Nephron progenitor cell (in vitro differentiated cells): ENCODE measurements around the gene JTB.

ENCODE experiments used
- DNase-seq: peaks from one replicate; pipeline ENCODE4 v3.0.0; 2021
- H3K27ac Mint-ChIP-seq: 2 replicates; pipeline ENCODE4 v1.8.0; 2021; ENCODE audit warnings: mild to moderate bottlenecking, moderate library complexity, mixed read lengths
- H3K27me3 Mint-ChIP-seq: 2 replicates; pipeline ENCODE4 v1.8.0; 2021; ENCODE audit warnings: mild to moderate bottlenecking, low read depth, mixed read lengths; ENCODE audit not compliant: poor library complexity
- H3K36me3 Mint-ChIP-seq: 2 replicates; pipeline ENCODE4 v1.8.0; 2021; ENCODE audit warnings: low read depth, mixed read lengths
- H3K4me1 Mint-ChIP-seq: 2 replicates; pipeline ENCODE4 v1.8.0; 2021; ENCODE audit warnings: mixed read lengths
- H3K4me3 Mint-ChIP-seq: 2 replicates; pipeline ENCODE4 v1.8.0; 2021; ENCODE audit warnings: mild to moderate bottlenecking, moderate library complexity, mixed read lengths
- H3K9me3 Mint-ChIP-seq: 2 replicates; pipeline ENCODE4 v1.8.0; 2021; ENCODE audit warnings: mild to moderate bottlenecking, moderate library complexity, mixed read lengths
- CTCF ChIP-seq: fragments of 200-600 bp; sonication (generic); IDR thresholded peaks from 2 replicates; pipeline ENCODE4 v1.5.0; 2021; ENCODE audit warnings: antibody characterized with exemption

Gene JTB

DNA sequence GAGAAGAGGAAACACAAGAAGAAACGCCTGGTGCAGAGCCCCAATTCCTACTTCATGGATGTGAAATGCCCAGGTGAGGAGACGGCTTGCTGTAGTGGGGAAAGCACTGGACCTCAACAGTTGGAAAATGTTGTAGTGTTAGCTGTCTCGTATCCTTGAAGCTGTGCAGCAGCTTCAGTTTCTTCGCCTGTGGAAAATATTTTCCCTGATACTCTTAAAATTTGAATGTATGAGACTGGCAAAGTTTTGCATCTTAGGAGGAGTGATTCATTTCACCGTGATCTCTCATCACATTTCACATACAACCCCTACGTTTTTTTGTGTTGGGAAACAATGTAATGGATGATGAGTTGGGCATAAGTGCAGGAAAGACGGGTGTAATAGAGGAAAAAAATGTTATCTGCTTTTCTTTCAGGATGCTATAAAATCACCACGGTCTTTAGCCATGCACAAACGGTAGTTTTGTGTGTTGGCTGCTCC lies 13.7 kb upstream of the JTB start:
- peak overlapping the region; percentile 98 for H3K4me3 Mint-ChIP-seq
- peaks cover 7% of the 10 kb centered on the region for H3K9me3 Mint-ChIP-seq
- no peaks in the 10 kb centered on the region for H3K27me3 Mint-ChIP-seq
- peaks cover 57% of the 10 kb centered on the region for H3K36me3 Mint-ChIP-seq
- H3K4me1 Mint-ChIP-seq: peaks cover 39% of the 10 kb centered on the region
- DNase-seq: no peak
- no peak for TF ChIP-seq CTCF
- peak overlapping the region; percentile 98 for H3K27ac Mint-ChIP-seq

DNA sequence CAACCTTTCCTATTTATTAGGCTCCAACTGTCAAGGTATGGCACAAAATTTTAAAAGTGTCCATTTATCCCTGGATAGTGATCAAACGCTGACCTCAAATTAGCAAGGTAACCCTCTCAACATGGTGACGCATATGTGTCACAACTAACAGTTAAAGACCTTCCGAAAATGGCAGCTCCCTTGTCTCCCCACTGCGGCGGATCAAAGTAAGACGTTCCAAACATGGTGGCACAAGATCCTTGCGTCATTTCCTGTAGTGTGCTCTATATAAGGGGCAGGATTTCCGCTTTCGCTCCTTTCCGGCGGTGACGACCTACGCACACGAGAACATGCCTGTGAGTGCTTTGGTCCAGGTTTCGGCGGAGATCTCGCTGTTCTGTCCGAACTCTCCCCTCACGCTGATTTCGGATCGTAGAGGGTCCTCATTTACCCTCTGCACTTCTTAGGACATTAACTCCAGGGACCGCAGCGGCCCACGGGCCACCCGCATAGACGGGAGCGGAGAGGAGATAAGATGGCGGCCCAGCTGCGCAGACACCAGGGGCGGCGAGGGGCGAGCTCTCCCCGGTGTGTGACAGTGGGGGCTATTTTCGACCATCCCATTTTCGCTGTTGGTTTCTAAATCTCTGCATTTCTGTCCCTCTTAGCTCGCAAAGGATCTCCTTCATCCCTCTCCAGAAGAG lies 13.1 kb upstream of the JTB start, which contains the start of gene RPS27:
TSS of gene RPS27 (plus strand) at position 295 of the 683 bp plus-strand sequence. CDS start at position 330, 35 bp downstream.
- peaks cover 52% of the 10 kb centered on the region for H3K36me3 Mint-ChIP-seq
- peak; percentile 77 for DNase-seq
- TF ChIP-seq CTCF: no peak
- H3K27me3 Mint-ChIP-seq: no peaks in the 10 kb centered on the region
- H3K4me3 Mint-ChIP-seq: peak within 1 kb of the TSS; percentile 98
- peaks cover 7% of the 10 kb centered on the region for H3K9me3 Mint-ChIP-seq
- peaks cover 42% of the 10 kb centered on the region for H3K4me1 Mint-ChIP-seq
- peak within 1 kb of the TSS; percentile 98 for H3K27ac Mint-ChIP-seq

GRCh38 chr1:153987621-153988020 lies 10.1 kb upstream of the JTB start:
- Mint-ChIP-seq H3K9me3 (peaks cover 4% of the 10 kb centered on the region), H3K27ac (no peak overlapping the region), H3K27me3 (no peaks in the 10 kb centered on the region), H3K4me1 (peaks cover 54% of the 10 kb centered on the region), H3K36me3 (peaks cover 37% of the 10 kb centered on the region), H3K4me3 (no peak overlapping the region)
- no peak for DNase-seq
- no peak for TF ChIP-seq CTCF

DNA sequence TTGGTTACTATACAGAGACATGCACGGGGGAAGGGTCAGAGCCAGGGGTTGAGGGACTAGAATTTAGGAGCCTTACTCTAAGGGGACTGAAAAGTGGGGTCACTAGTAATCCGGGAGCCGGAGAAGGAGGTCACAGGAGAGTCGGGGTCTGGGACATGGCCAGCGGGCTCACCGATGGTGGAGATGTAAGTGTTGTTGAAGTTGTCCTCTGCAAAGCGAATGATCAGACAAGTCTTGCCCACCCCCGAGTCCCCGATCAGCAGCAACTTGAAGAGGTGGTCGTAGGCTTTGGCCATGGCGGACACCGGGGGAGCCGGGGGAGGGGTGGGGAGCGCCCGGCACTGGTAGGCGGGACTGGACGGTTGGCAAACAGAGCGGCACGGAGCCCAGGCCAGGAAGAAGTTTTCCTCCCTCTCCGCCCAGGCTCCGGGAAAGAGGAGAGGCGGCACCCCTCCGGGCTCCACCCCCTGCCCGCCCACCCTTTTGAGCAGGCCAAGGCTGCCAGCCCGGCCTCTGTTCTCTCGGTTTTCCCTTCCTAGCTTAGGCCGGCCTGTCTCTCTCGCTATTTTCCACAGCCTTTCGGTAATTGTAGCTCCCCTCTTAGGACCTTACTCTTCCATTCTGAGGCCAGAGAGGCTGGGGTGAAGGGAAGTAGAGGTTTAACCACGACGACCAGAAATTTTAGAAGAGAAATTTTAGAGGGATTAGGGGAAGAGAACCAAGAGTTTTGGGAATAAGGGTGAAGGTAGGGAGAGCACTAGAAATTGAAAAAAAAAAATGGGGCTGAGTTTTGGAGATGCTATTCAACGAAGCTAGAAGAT lies 8.7 kb upstream of the JTB start, which contains the start of gene RAB13:
TSS of gene RAB13 (minus strand) at position 399 of the 821 bp plus-strand sequence. CDS start at position 296, 103 bp downstream.
- TF ChIP-seq CTCF: no peak
- peaks cover 37% of the 10 kb centered on the region for H3K36me3 Mint-ChIP-seq
- peak within 1 kb of the TSS; percentile 64 for H3K27ac Mint-ChIP-seq
- H3K4me1 Mint-ChIP-seq: peaks cover 41% of the 10 kb centered on the region
- peak within 1 kb of the TSS; percentile 97 for H3K4me3 Mint-ChIP-seq
- DNase-seq: peak; percentile 84
- peaks cover 3% of the 10 kb centered on the region for H3K9me3 Mint-ChIP-seq
- no peaks in the 10 kb centered on the region for H3K27me3 Mint-ChIP-seq

GRCh38 chr1:153985341-153985912 lies 8.0 kb upstream of the JTB start:
- no peak for TF ChIP-seq CTCF
- H3K4me3 Mint-ChIP-seq: peak overlapping the region; percentile 97
- H3K36me3 Mint-ChIP-seq: peaks cover 36% of the 10 kb centered on the region
- H3K9me3 Mint-ChIP-seq: peaks cover 3% of the 10 kb centered on the region
- H3K27me3 Mint-ChIP-seq: no peaks in the 10 kb centered on the region
- no peak for DNase-seq
- peaks cover 34% of the 10 kb centered on the region for H3K4me1 Mint-ChIP-seq
- H3K27ac Mint-ChIP-seq: peak overlapping the region; percentile 31
